Trophoblast cell (in vitro differentiated cells and primary cell): ENCODE measurements around the gene KBTBD7.

Source experiments
- DNase-seq, 2 donors: peaks; one replicate each; pipeline ENCODE4 v3.0.0-alpha.2; 2016
- H2AFZ ChIP-seq: 2 replicates; pipeline ENCODE4 v1.6.1; 2013; ENCODE audit warnings: low read length, moderate library complexity, mild to moderate bottlenecking; ENCODE audit not compliant: insufficient read depth, poor library complexity
- H2AK5ac ChIP-seq: 2 replicates; pipeline ENCODE4 v1.6.1; 2013; ENCODE audit warnings: mild to moderate bottlenecking, low read length
- H2BK120ac ChIP-seq: 2 replicates; pipeline ENCODE4 v1.6.1; 2013; ENCODE audit warnings: low read length, mild to moderate bottlenecking, moderate library complexity; ENCODE audit not compliant: insufficient read depth, poor library complexity
- H2BK12ac ChIP-seq: 2 replicates; pipeline ENCODE4 v1.6.1; 2013; ENCODE audit warnings: mild to moderate bottlenecking, low read length, moderate library complexity
- H2BK5ac ChIP-seq: 2 replicates; pipeline ENCODE4 v1.6.1; 2013; ENCODE audit warnings: low read length, low read depth, moderate library complexity, mild to moderate bottlenecking; ENCODE audit not compliant: poor library complexity
- H3K14ac ChIP-seq: 2 replicates; pipeline ENCODE4 v1.6.1; 2013; ENCODE audit warnings: mild to moderate bottlenecking, low read length
- H3K18ac ChIP-seq: 2 replicates; pipeline ENCODE4 v1.6.1; 2013; ENCODE audit warnings: mild to moderate bottlenecking, low read length
- H3K23ac ChIP-seq: 2 replicates; pipeline ENCODE4 v1.6.1; 2013; ENCODE audit warnings: low read length
- H3K27ac ChIP-seq: 2 replicates; pipeline ENCODE4 v1.5.1; 2013; ENCODE audit warnings: low read depth, mild to moderate bottlenecking, inconsistent platforms, low read length, moderate library complexity
- H3K27me3 ChIP-seq: 2 replicates; pipeline ENCODE4 v1.6.1; 2013; ENCODE audit warnings: inconsistent platforms, mild to moderate bottlenecking, low read length, moderate library complexity; ENCODE audit not compliant: insufficient read depth
- H3K36me3 ChIP-seq, 2 experiments: 1 replicate in 1 of 2; 2 replicates in 1 of 2; pipeline ENCODE4 v1.6.1; 2013; ENCODE audit warnings: low read length in 2 of 2, mild to moderate bottlenecking in 2 of 2, moderate library complexity in 1 of 2; ENCODE audit not compliant: insufficient read depth in 2 of 2, control insufficient read depth in 1 of 2
- H3K4ac ChIP-seq: 2 replicates; pipeline ENCODE4 v1.6.1; 2013; ENCODE audit warnings: low read depth, mild to moderate bottlenecking, low read length, moderate library complexity
- H3K4me1 ChIP-seq, 2 experiments: 1 replicate in 1 of 2; 2 replicates in 1 of 2; pipeline ENCODE4 v1.6.1; 2013; ENCODE audit warnings: low read length in 2 of 2, mild to moderate bottlenecking in 2 of 2, moderate library complexity in 1 of 2; ENCODE audit not compliant: insufficient read depth in 2 of 2, control insufficient read depth in 1 of 2
- H3K4me2 ChIP-seq: 2 replicates; pipeline ENCODE4 v1.6.1; 2013; ENCODE audit warnings: inconsistent platforms, mild to moderate bottlenecking, low read length, moderate library complexity
- H3K4me3 ChIP-seq: 2 replicates; pipeline ENCODE4 v1.5.1; 2013; ENCODE audit warnings: mild to moderate bottlenecking, low read depth, low read length, inconsistent platforms
- H3K79me1 ChIP-seq: one replicate; pipeline ENCODE4 v1.6.1; 2013; ENCODE audit warnings: low read length
- H3K79me2 ChIP-seq: 2 replicates; pipeline ENCODE4 v1.6.1; 2013; ENCODE audit warnings: low read length, mild to moderate bottlenecking; ENCODE audit not compliant: control insufficient read depth, insufficient read depth, poor library complexity
- H3K9ac ChIP-seq: 2 replicates; pipeline ENCODE4 v1.6.1; 2013; ENCODE audit warnings: mild to moderate bottlenecking, low read length
- H3K9me3 ChIP-seq: 2 replicates; pipeline ENCODE4 v1.6.1; 2013; ENCODE audit warnings: low read depth, mild to moderate bottlenecking, control low read depth, inconsistent platforms, low read length; ENCODE audit not compliant: insufficient read depth
- H4K12ac ChIP-seq: 2 replicates; pipeline ENCODE4 v1.6.1; 2013; ENCODE audit warnings: low read depth, mild to moderate bottlenecking, low read length, moderate library complexity
- H4K8ac ChIP-seq: 2 replicates; pipeline ENCODE4 v1.6.1; 2013; ENCODE audit warnings: low read depth, mild to moderate bottlenecking, low read length, moderate library complexity
- H4K91ac ChIP-seq: one replicate; pipeline ENCODE4 v1.6.1; 2013; ENCODE audit warnings: low read depth, mild to moderate bottlenecking, low read length, moderate library complexity
- WGBS: extraction: QIAGEN DNeasy Blood & Tissue Kit; methylation state at CpG from one replicate; pipeline ENCODE4 v1.1.7; 2013; ENCODE audit warnings: missing lambda C conversion rate; ENCODE audit not compliant: insufficient read length, insufficient coverage; ENCODE audit errors: extremely low coverage; 5-methylcytosine and 5-hydroxymethylcytosine counted together

KBTBD7 gene

GRCh38 chr13:41231786-41232185, 37.4 kb upstream of the KBTBD7 start:
- Histone ChIP-seq H3K4me1 (no peaks in the 10 kb centered on the region), H2BK120ac (no peak overlapping the region), H3K79me1 (no peaks in the 10 kb centered on the region), H2AFZ (no peak overlapping the region), H3K23ac (no peak overlapping the region), H3K18ac (no peak overlapping the region), H3K9ac (no peak overlapping the region), H4K8ac (no peak overlapping the region), H4K12ac (peak overlapping the region; percentile 30), H3K36me3 (peaks cover 3 to 6% of the 10 kb centered on the region in 2 experiments), H3K4ac (no peak overlapping the region), H3K27ac (no peak overlapping the region), H3K79me2 (no peaks in the 10 kb centered on the region), H2BK12ac (no peak overlapping the region), H3K9me3 (no peaks in the 10 kb centered on the region), H4K91ac (no peak overlapping the region), H3K14ac (no peak overlapping the region), H3K4me2 (no peak overlapping the region), H3K27me3 (no peaks in the 10 kb centered on the region), H2AK5ac (no peak overlapping the region), H2BK5ac (no peak overlapping the region), H3K4me3 (no peak overlapping the region)
- no peak for DNase-seq
- WGBS = no CpG with 5 or more reads among the region's 3 CpGs

- Histone ChIP-seq H3K14ac (no peak overlapping the region), H3K4me1 (no peaks in the 10 kb centered on the region), H3K9me3 (no peaks in the 10 kb centered on the region), H3K27ac (no peak overlapping the region), H3K18ac (no peak overlapping the region), H4K12ac (no peak overlapping the region), H4K91ac (no peak overlapping the region), H2BK12ac (no peak overlapping the region), H3K79me2 (no peaks in the 10 kb centered on the region), H3K4me3 (no peak overlapping the region), H2BK5ac (no peak overlapping the region), H3K9ac (no peak overlapping the region), H2AFZ (no peak overlapping the region), H4K8ac (no peak overlapping the region), H3K36me3 (peaks cover 3 to 6% of the 10 kb centered on the region in 2 experiments), H3K79me1 (no peaks in the 10 kb centered on the region), H3K27me3 (no peaks in the 10 kb centered on the region), H3K23ac (no peak overlapping the region), H2BK120ac (no peak overlapping the region), H3K4ac (no peak overlapping the region), H3K4me2 (no peak overlapping the region), H2AK5ac (no peak overlapping the region)
- no CpG with 5 or more reads among the region's 2 CpGs for WGBS
- no peak for DNase-seq
Observed at GRCh38 chr13:41231025-41231677, 36.8 kb upstream of the KBTBD7 start.

- Histone ChIP-seq H3K36me3 (peaks cover 3 to 6% of the 10 kb centered on the region in 2 experiments), H3K9ac (no peak overlapping the region), H4K91ac (no peak overlapping the region), H3K4ac (no peak overlapping the region), H2BK120ac (no peak overlapping the region), H3K4me1 (no peaks in the 10 kb centered on the region), H2BK12ac (no peak overlapping the region), H3K4me3 (no peak overlapping the region), H3K27ac (no peak overlapping the region), H4K12ac (no peak overlapping the region), H3K18ac (no peak overlapping the region), H3K9me3 (no peaks in the 10 kb centered on the region), H3K23ac (no peak overlapping the region), H3K27me3 (no peaks in the 10 kb centered on the region), H2AK5ac (no peak overlapping the region), H3K79me1 (no peaks in the 10 kb centered on the region), H2BK5ac (no peak overlapping the region), H3K79me2 (no peaks in the 10 kb centered on the region), H2AFZ (no peak overlapping the region), H3K4me2 (no peak overlapping the region), H3K14ac (no peak overlapping the region), H4K8ac (no peak overlapping the region)
- DNase-seq = no peak
Observed at GRCh38 chr13:41229356-41229755, 35.0 kb upstream of the KBTBD7 start.

- Histone ChIP-seq H4K91ac (no peak overlapping the region), H2BK12ac (no peak overlapping the region), H3K18ac (no peak overlapping the region), H3K36me3 (peaks cover 2% of the 10 kb centered on the region in 2 experiments), H2AFZ (no peak overlapping the region), H3K4ac (no peak overlapping the region), H2BK120ac (no peak overlapping the region), H3K9me3 (no peaks in the 10 kb centered on the region), H3K4me1 (peaks cover 0 to 2% of the 10 kb centered on the region in 2 experiments), H3K14ac (no peak overlapping the region), H3K27ac (no peak overlapping the region), H2AK5ac (no peak overlapping the region), H3K23ac (no peak overlapping the region), H3K27me3 (no peaks in the 10 kb centered on the region), H3K79me2 (no peaks in the 10 kb centered on the region), H3K4me3 (no peak overlapping the region), H4K12ac (no peak overlapping the region), H3K9ac (no peak overlapping the region), H4K8ac (no peak overlapping the region), H2BK5ac (no peak overlapping the region), H3K79me1 (no peaks in the 10 kb centered on the region), H3K4me2 (no peak overlapping the region)
- no CpG with 5 or more reads among the region's 7 CpGs for WGBS
- DNase-seq = peak in 1 of 2 donors; percentile 57
Observed at GRCh38 chr13:41224113-41225110, 30.0 kb upstream of the KBTBD7 start.
